ENCODE results near the gene AP4E1.

The AP4E1 gene

GRCh38 chr15:50908209-50909009, at the start of gene AP4E1:
TSS of gene AP4E1 (plus strand) at chr15:50908683. CDS start at chr15:50908779, 96 bp downstream.
- TF ChIP-seq CTCF (IDR thresholded peaks at IDR 0.05; ENCODE audit: low read depth, low read length, missing control alignments) = peak; percentile 82
- in situ Hi-C loops (cut with HindIII; ENCODE audit: low sequenced_read_pairs) = no loop called here

GRCh38 chr15:50860824-50861223, 47.7 kb upstream of the AP4E1 start:
- H3K4me3 ChIP-seq (ENCODE audit: low read depth, low read length) = no peak overlapping the region
- in situ Hi-C loops (cut with HindIII; ENCODE audit: low sequenced_read_pairs) = no loop called here
- no peak for TF ChIP-seq CTCF (IDR thresholded peaks at IDR 0.05; ENCODE audit: low read depth, low read length, missing control alignments)
- DNase-seq (ENCODE audit: low read depth) = no peak

More at GRCh38 chr15:50908209-50909009, at the start of gene AP4E1:
- peak within 1 kb of the TSS; percentile 94 for H3K4me3 ChIP-seq (ENCODE audit: low read depth, low read length)
- peak; percentile 85 for DNase-seq (ENCODE audit: low read depth)

- no peak overlapping the region for H3K4me3 ChIP-seq (ENCODE audit: low read depth, low read length)
- DNase-seq (ENCODE audit: low read depth) = no peak
- in situ Hi-C loops (cut with HindIII; ENCODE audit: low sequenced_read_pairs) = no loop called here
- TF ChIP-seq CTCF (IDR thresholded peaks at IDR 0.05; ENCODE audit: low read depth, low read length, missing control alignments) = no peak
Observed at GRCh38 chr15:50862553-50862952, 45.9 kb upstream of the AP4E1 start.

- no peak for TF ChIP-seq CTCF (IDR thresholded peaks at IDR 0.05; ENCODE audit: low read depth, low read length, missing control alignments)
- DNase-seq (ENCODE audit: low read depth) = no peak
- no peak overlapping the region for H3K4me3 ChIP-seq (ENCODE audit: low read depth, low read length)
- in situ Hi-C loops (cut with HindIII; ENCODE audit: low sequenced_read_pairs) = no loop called here
Observed at GRCh38 chr15:50864873-50865272, 43.6 kb upstream of the AP4E1 start.

GRCh38 chr15:50865515-50866353, 42.7 kb upstream of the AP4E1 start:
- H3K4me3 ChIP-seq (ENCODE audit: low read depth, low read length) = no peak overlapping the region
- no peak for TF ChIP-seq CTCF (IDR thresholded peaks at IDR 0.05; ENCODE audit: low read depth, low read length, missing control alignments)
- no peak for DNase-seq (ENCODE audit: low read depth)
- in situ Hi-C loops (cut with HindIII; ENCODE audit: low sequenced_read_pairs) = no loop called here

GRCh38 chr15:50871832-50872231, 36.7 kb upstream of the AP4E1 start:
- no peak overlapping the region for H3K4me3 ChIP-seq (ENCODE audit: low read depth, low read length)
- no peak for DNase-seq (ENCODE audit: low read depth)
- TF ChIP-seq CTCF (IDR thresholded peaks at IDR 0.05; ENCODE audit: low read depth, low read length, missing control alignments) = no peak
- in situ Hi-C loops (cut with HindIII; ENCODE audit: low sequenced_read_pairs) = no loop called here
